GM18498 (cell line): ENCODE measurements around the gene SLC35D1.
"Not testable (repeated sequence)": the region's sequence is repeated elsewhere in the genome, so short reads cannot be mapped to it uniquely, and the experiment has no call there.

Experiments
- ATAC-seq: cut with Tn5 transposase; IDR thresholded peaks from one replicate; pipeline ENCODE4 v1.9.1; 2021; ENCODE audit warnings: mild to moderate bottlenecking, moderate library complexity; ENCODE audit not compliant: unreplicated experiment

The SLC35D1 gene

GRCh38 chr1:67053785-67054772, at the start of gene SLC35D1:
TSS of gene SLC35D1 (minus strand) at chr1:67054148. CDS start at chr1:67054013, 135 bp downstream.
- peak; percentile 91 for ATAC-seq

- ATAC-seq = no peak
Measured at GRCh38 chr1:67103548-67103947, 49.6 kb upstream of the SLC35D1 start.

GRCh38 chr1:67100833-67101232, 46.9 kb upstream of the SLC35D1 start:
- no peak for ATAC-seq

GRCh38 chr1:67097305-67097704, 43.4 kb upstream of the SLC35D1 start:
- no peak for ATAC-seq

GRCh38 chr1:67094191-67094590, 40.2 kb upstream of the SLC35D1 start:
- ATAC-seq = no peak

- ATAC-seq = no peak
Measured at GRCh38 chr1:67089685-67090208, 35.8 kb upstream of the SLC35D1 start.

- ATAC-seq = no peak
Measured at GRCh38 chr1:67088440-67088839, 34.5 kb upstream of the SLC35D1 start.

GRCh38 chr1:67085326-67085725, 31.4 kb upstream of the SLC35D1 start:
- ATAC-seq = no peak

- ATAC-seq = no peak
Measured at GRCh38 chr1:67084765-67085318, 30.9 kb upstream of the SLC35D1 start.

- ATAC-seq = no peak
Measured at GRCh38 chr1:67078291-67078690, 24.3 kb upstream of the SLC35D1 start.

GRCh38 chr1:67077593-67077992, 23.6 kb upstream of the SLC35D1 start:
- no peak for ATAC-seq

GRCh38 chr1:67072749-67073148, 18.8 kb upstream of the SLC35D1 start:
- ATAC-seq = no peak

- ATAC-seq = not testable (repeated sequence)
Measured at GRCh38 chr1:67067655-67068054, 13.7 kb upstream of the SLC35D1 start.

- no peak for ATAC-seq
Measured at GRCh38 chr1:67062412-67062811, 8.5 kb upstream of the SLC35D1 start.

GRCh38 chr1:67061266-67061665, 7.3 kb upstream of the SLC35D1 start:
- no peak for ATAC-seq

GRCh38 chr1:67060811-67061218, 6.9 kb upstream of the SLC35D1 start:
- ATAC-seq = no peak

GRCh38 chr1:67059346-67059745, 5.4 kb upstream of the SLC35D1 start:
- ATAC-seq = no peak

- ATAC-seq = no peak
Measured at GRCh38 chr1:67058761-67059160, 4.8 kb upstream of the SLC35D1 start.

- ATAC-seq = no peak
Measured at GRCh38 chr1:67058242-67058641, 4.3 kb upstream of the SLC35D1 start.

- ATAC-seq = peak; percentile 43
Measured at GRCh38 chr1:67053535-67053784, 488 bp downstream of the SLC35D1 start.

- no peak for ATAC-seq
Measured at GRCh38 chr1:67052741-67053534, 1.0 kb downstream of the SLC35D1 start.
